Ramos (cell line): ENCODE data around the gene LSAMP.
"Not testable (repeated sequence)": the region's sequence is repeated elsewhere in the genome, so short reads cannot be mapped to it uniquely, and the experiment has no call there.

Experiments
- in situ Hi-C: fragments of 300-500 bp; cut with MboI; formaldehyde crosslinking; loops from one replicate; pipeline ENCODE4 v1.14.3; 2022; ENCODE audit warnings: low sequenced_read_pairs; ENCODE audit not compliant: unreplicated experiment

The LSAMP gene

GRCh38 chr3:115800489-115801075, 644.7 kb downstream of the LSAMP start:
- in situ Hi-C loops: no loop called here

GRCh38 chr3:115800065-115800464, 645.2 kb downstream of the LSAMP start:
- in situ Hi-C loops: not testable (repeated sequence)

DNA sequence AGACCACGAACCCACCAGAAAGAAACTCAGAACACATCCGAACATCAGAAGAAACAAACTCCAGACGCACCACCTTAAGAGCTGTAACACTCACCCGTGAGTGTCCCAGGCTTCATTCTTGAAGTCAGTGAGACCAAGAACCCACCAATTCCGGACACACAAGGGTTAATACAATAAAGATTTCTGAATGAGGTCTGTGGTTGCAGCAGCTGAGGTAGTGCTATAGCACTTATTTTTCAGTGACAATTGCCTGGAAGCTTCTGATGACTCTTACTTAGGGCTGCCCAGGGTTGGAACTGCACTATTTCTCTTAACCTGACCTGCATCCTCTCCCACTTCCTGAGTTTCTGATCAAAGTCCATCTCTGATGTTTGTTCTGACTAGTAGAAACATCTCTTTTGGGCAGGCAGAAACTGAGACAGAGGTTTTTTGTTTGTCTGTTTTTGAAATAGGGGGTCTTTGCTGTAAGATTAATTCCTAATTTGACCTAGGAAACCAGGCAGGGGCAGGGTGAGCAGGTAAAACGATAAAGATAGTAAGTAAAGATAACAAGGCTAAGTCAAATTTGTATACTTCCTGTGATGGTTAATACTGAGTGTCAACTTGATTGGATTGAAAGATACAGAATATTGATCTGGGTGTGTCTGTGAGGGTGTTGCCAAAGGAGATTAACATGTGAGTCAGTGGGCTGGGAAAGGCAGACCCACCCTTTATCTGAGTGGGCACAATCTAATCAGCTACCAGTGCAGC, 652.9 kb downstream of the LSAMP start:
- in situ Hi-C loops: no loop called here

- in situ Hi-C loops: not testable (repeated sequence)
Measured at GRCh38 chr3:115791271-115792153, 653.8 kb downstream of the LSAMP start.

GRCh38 chr3:115790759-115791158, 654.5 kb downstream of the LSAMP start:
- in situ Hi-C loops: no loop called here

GRCh38 chr3:115789481-115789880, 655.8 kb downstream of the LSAMP start:
- in situ Hi-C loops: no loop called here

- in situ Hi-C loops: no loop called here
Measured at GRCh38 chr3:115788921-115789470, 656.3 kb downstream of the LSAMP start.

DNA sequence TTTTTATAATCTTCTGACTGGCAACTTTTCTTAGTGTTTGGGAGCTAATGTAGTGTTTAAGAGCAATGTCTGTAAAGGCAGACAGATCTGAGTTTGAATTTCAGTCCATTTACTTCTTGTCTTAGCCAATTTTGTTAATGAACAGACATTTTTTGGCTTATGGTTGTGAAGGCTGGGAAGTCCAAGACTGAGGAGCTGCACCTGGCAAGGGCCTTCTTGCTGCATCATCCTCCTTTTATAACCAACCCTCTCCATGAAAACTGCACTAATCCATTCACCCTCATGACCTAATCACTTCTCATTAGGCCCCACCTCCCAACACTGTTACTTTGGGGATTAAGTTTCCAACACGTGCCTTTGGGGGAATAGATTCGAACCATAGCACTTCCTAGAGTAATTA, 657.5 kb downstream of the LSAMP start:
- in situ Hi-C loops: no loop called here

- in situ Hi-C loops: no loop called here
Measured at GRCh38 chr3:115785782-115786181, 659.5 kb downstream of the LSAMP start.

- in situ Hi-C loops: no loop called here
Measured at GRCh38 chr3:115784739-115785536, 660.3 kb downstream of the LSAMP start.

- in situ Hi-C loops: no loop called here
Measured at GRCh38 chr3:115783938-115784738, 661.1 kb downstream of the LSAMP start.

GRCh38 chr3:115783426-115783825, 661.9 kb downstream of the LSAMP start:
- in situ Hi-C loops: not testable (repeated sequence)

GRCh38 chr3:115779011-115779410, 666.3 kb downstream of the LSAMP start:
- in situ Hi-C loops: no loop called here

GRCh38 chr3:115772951-115773350, 672.3 kb downstream of the LSAMP start:
- in situ Hi-C loops: no loop called here

DNA sequence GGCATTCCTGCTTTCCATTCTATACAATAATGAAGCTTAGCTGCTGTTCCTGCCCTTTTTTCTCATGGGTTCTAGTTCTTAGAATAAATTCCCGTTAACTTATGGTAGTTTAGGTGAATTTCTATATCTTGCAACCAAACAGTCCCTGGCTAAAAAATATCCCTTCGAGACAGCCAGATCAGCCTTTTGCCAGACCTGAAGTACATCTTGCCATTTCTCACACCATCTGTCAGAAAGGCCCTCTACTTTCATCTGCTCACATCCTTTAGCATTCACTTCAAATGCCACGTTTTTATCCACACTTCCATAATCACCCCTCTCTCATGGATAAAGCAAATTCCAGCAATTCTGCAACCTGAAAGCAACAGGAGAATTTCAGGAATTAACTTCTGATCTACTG, 676.6 kb downstream of the LSAMP start:
- in situ Hi-C loops: no loop called here

DNA sequence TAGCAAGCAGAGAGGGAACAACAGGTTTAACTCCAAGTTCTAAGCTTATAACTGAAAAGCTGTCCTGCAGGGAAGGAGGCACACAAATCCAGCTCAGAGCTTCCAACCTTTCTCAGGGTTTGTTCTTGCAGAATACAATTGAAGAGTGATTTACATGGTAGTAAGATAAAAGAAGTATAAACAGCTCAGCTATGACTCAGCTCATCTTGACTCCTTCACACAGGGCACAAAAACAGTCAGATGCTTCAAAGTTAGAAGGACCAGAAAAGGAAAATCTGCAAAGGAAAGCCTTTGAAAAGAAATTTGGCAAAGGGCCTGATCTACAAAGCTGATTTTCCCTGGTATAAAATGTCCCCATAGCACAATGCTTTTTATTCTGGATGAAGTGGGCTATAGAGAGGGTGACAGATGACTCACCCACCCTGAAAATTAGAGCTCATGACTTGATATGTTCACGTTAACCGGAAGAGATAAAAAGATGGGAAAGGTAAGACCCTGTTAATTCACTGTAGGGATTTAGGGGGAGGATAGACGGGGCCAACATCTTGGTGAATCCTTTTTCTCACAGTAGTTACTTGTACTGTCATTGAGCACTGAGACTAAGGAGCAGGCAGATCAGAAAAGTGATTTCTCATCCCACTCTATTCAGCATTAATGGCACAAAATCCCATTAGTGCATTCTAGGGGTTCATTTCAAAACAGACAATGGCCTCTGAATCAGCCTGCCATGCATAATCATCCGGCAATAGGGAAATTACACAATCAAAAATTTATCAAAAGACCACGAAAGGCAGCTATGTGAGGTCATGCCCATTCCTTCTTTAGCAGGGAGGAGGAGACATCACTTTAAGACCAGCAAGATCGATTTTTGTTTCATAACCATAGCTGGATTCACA, 678.5 kb downstream of the LSAMP start:
- in situ Hi-C loops: no loop called here

- in situ Hi-C loops: no loop called here
Measured at GRCh38 chr3:115761927-115762305, 683.4 kb downstream of the LSAMP start.

- in situ Hi-C loops: no loop called here
Measured at GRCh38 chr3:115760716-115761115, 684.6 kb downstream of the LSAMP start.
